ENCODE measurements around the gene ERBB2. TPM values are rescaled to one million over a fixed set of nuclear protein-coding genes. Genes with fewer than 3 reads are reported as not detected.

ERBB2 gene
- total RNA-seq, 1 donor from 2014 or later, result 49.0 TPM

- DNase-seq (ENCODE audit: low spot score), result peak; percentile 83
- Mint-ChIP-seq H3K27ac (ENCODE audit: unreplicated experiment) (no peak overlapping the region), H3K4me3 (ENCODE audit: unreplicated experiment) (peak overlapping the region; percentile 56), H3K9me3 (ENCODE audit: unreplicated experiment) (no peaks in the 10 kb centered on the region), H3K4me1 (ENCODE audit: unreplicated experiment) (peaks cover 29% of the 10 kb centered on the region), H3K36me3 (ENCODE audit: low read depth, unreplicated experiment) (peaks cover 9% of the 10 kb centered on the region), H3K27me3 (ENCODE audit: unreplicated experiment) (peaks cover 7% of the 10 kb centered on the region)
- peak; percentile 74 for TF ChIP-seq CTCF (IDR thresholded peaks at IDR 0.05; ENCODE audit: unreplicated experiment)
Measured at GRCh38 chr17:39653662-39654331, 46.1 kb upstream of the ERBB2 start.

GRCh38 chr17:39655105-39655504 lies 44.8 kb upstream of the ERBB2 start:
- Mint-ChIP-seq H3K4me1 (ENCODE audit: unreplicated experiment) (peaks cover 27% of the 10 kb centered on the region), H3K27ac (ENCODE audit: unreplicated experiment) (peak overlapping the region; percentile 18), H3K36me3 (ENCODE audit: low read depth, unreplicated experiment) (peaks cover 7% of the 10 kb centered on the region), H3K9me3 (ENCODE audit: unreplicated experiment) (no peaks in the 10 kb centered on the region), H3K27me3 (ENCODE audit: unreplicated experiment) (peaks cover 7% of the 10 kb centered on the region), H3K4me3 (ENCODE audit: unreplicated experiment) (peak overlapping the region; percentile 62)
- TF ChIP-seq CTCF (IDR thresholded peaks at IDR 0.05; ENCODE audit: unreplicated experiment), result no peak
- DNase-seq (ENCODE audit: low spot score), result no peak

- Mint-ChIP-seq H3K4me1 (ENCODE audit: unreplicated experiment) (peaks cover 14% of the 10 kb centered on the region), H3K27ac (ENCODE audit: unreplicated experiment) (no peak overlapping the region), H3K4me3 (ENCODE audit: unreplicated experiment) (no peak overlapping the region), H3K9me3 (ENCODE audit: unreplicated experiment) (no peaks in the 10 kb centered on the region), H3K27me3 (ENCODE audit: unreplicated experiment) (peaks cover 7% of the 10 kb centered on the region), H3K36me3 (ENCODE audit: low read depth, unreplicated experiment) (peaks cover 12% of the 10 kb centered on the region)
- no peak for TF ChIP-seq CTCF (IDR thresholded peaks at IDR 0.05; ENCODE audit: unreplicated experiment)
- DNase-seq (ENCODE audit: low spot score), result no peak
Measured at GRCh38 chr17:39658346-39658745, 41.5 kb upstream of the ERBB2 start.

- no peak for DNase-seq (ENCODE audit: low spot score)
- no peak for TF ChIP-seq CTCF (IDR thresholded peaks at IDR 0.05; ENCODE audit: unreplicated experiment)
- Mint-ChIP-seq H3K9me3 (ENCODE audit: unreplicated experiment) (no peaks in the 10 kb centered on the region), H3K27me3 (ENCODE audit: unreplicated experiment) (peaks cover 7% of the 10 kb centered on the region), H3K36me3 (ENCODE audit: low read depth, unreplicated experiment) (peaks cover 12% of the 10 kb centered on the region), H3K27ac (ENCODE audit: unreplicated experiment) (no peak overlapping the region), H3K4me3 (ENCODE audit: unreplicated experiment) (no peak overlapping the region), H3K4me1 (ENCODE audit: unreplicated experiment) (peaks cover 11% of the 10 kb centered on the region)
Measured at GRCh38 chr17:39658760-39659159, 41.1 kb upstream of the ERBB2 start.

- no peak for TF ChIP-seq CTCF (IDR thresholded peaks at IDR 0.05; ENCODE audit: unreplicated experiment)
- H3K36me3 Mint-ChIP-seq (ENCODE audit: low read depth, unreplicated experiment), result peaks cover 12% of the 10 kb centered on the region
- peaks cover 7% of the 10 kb centered on the region for H3K4me1 Mint-ChIP-seq (ENCODE audit: unreplicated experiment)
- H3K9me3 Mint-ChIP-seq (ENCODE audit: unreplicated experiment), result no peaks in the 10 kb centered on the region
- DNase-seq (ENCODE audit: low spot score), result no peak
- H3K27me3 Mint-ChIP-seq (ENCODE audit: unreplicated experiment), result peaks cover 8% of the 10 kb centered on the region
- no peak overlapping the region for H3K27ac Mint-ChIP-seq (ENCODE audit: unreplicated experiment)
- no peak overlapping the region for H3K4me3 Mint-ChIP-seq (ENCODE audit: unreplicated experiment)
Measured at GRCh38 chr17:39659279-39660010, 40.4 kb upstream of the ERBB2 start.

Data from endothelial cell (in vitro differentiated cells).